GM21528 (cell line): ENCODE data around the gene FKBP11.

Source experiments
- ATAC-seq: cut with Tn5 transposase; IDR thresholded peaks from one replicate; pipeline ENCODE4 v1.9.1; 2021; ENCODE audit warnings: mild to moderate bottlenecking, moderate library complexity; ENCODE audit not compliant: unreplicated experiment, low FRiP score

Gene FKBP11

DNA sequence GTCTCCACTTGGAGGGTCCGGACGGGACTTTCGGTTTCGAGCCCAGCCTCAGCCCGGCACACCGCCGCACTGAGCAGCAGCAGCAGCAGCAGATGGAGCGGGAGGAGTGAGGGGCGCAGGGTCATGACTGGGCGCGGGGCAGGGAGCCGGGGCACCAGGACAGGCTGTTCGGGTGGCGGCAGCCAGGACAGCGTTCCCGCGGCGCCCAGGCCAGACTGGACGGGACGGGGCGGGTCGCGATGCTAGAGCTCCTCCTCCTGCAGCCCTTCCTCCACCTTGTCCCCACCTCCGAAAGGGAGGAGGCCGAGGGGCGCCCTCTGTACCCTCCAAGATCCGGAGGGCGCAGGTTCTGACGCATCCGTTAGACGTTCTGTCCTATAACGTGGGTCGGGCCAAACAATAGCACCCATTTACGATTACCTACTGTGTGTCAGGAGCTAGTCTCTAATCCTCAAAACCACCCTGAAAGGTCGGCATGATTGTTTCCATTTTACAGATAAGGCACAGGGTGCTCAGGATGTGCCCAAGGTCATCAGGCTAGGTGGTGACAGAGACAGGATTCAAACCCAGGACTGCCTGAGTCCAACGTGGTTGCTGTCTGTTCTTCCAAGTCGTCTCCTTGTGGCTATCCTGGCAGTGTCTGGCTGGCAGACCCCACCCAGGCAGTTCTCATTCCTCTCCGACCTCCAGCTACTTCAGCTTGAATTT, at the start of gene FKBP11:
FKBP11 (minus strand) TSS at position 189 of the 708 bp plus-strand sequence; CDS start at position 125, 64 bp downstream.
- peak; percentile 76 for ATAC-seq

DNA sequence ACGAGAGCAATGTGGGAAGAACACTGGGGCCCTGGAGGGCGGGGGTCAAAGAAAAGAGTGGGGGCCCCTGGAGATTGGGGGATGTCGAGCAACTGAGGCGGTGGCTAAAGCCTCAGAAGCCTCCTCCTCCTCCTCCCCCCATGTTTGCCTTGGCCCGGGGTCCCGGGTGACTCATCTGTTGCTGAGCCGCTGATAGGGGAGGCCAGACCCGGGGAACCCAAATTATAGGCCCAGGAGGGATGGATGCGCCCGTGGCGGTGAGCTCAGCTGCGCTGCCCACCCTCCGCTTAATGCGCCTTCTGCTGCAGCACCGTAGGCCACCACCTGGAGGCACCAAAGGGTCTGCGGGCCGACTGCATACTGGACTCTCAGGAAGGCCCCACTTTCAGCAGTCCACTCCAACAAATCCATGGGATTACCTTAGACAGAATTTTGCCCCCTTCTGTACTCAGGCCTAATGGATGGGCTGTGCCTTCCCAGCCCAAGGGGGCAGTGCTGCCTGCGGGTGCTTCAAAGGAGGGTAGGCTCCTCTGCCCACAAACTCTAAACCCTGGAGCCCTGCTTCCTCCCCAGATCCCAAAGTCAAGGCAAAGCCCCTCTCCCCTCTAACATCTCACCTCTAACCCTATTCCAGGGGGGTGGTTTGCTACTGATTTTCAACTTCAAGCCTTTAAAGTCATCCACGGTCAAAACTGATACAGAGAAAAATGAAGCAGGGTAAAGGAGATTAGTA, 48.8 kb upstream of the FKBP11 start:
- ATAC-seq = no peak

DNA sequence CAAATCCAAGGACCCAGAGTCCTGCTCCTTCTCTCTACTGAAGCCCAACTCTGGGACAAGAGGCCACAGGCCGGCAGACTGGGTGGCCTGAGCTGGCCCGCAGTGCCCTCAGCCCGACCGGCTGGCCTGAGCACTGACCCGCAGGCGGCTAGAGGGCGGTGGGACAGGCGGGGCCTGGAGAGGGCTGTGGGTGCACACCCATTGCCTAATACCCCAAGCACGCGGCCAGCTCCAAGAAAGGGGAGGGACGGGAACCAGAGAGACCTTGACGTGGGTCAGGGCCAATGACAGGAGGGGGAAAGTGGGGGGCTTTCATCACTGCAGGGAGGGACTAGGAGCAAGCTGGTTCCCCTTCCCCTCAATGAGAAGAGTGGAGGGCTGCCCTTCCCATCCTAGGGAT, 48.2 kb upstream of the FKBP11 start:
- ATAC-seq = no peak

DNA sequence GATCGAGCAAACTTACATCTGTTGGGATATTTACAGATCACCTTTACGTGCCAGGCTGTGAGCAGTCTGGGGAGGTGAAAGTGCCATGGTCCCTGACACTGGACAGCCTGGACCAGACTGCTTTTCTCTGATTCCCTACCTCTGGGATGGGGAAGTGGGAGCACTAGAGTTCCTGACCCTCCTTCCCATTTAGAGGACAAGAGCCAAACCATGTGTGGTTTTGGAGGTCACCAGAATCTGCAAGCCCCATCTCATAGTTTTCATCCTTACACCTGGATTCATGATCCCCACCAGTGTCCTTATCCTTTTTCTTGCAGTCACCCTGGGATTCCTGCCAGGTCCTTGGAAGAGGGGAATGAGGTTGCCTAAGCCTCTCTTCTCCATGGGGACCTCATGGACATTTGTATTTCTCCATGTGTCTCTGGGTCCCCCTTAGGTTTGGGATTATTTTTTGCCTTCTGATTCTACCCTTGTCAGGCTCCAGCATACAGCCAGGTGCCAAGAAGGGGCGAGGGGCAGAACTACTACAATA, 47.7 kb upstream of the FKBP11 start:
- no peak for ATAC-seq

DNA sequence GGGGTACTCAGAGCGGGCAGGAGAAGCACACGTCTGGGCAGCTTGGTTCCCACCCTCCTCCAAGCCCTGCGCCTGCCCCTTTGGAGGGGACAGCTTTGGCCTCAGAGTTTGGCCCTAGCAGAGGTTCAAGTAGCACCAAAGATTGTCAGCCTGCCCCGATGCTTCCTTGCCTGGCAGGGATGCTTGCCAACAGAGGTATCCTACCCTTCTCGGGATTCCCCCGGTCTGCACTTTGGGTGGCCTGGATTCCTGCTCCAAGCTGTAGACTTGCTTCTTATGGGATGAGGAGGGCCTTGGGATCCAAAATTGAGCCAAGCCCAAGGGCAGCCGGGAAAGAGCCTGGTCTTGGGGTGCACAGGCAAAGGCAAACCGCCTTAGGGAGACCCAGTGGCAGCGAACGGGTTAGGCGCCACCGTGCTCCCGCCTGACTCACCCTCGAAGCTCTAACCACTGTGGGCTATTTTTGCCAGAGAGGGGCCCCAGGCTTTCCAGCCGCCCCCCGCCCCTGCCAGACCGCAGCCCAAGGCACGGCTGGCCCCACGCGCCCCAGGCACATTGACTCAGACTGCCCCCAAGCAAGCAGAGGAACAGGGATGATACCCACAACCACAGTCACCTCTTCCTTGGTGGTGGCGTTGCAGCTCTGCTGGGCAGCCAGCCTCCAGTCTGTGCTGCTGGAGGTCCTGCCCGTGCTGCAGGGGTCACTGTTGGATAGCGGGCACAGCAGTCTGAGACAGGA, 47.1 kb upstream of the FKBP11 start:
- ATAC-seq = no peak

DNA sequence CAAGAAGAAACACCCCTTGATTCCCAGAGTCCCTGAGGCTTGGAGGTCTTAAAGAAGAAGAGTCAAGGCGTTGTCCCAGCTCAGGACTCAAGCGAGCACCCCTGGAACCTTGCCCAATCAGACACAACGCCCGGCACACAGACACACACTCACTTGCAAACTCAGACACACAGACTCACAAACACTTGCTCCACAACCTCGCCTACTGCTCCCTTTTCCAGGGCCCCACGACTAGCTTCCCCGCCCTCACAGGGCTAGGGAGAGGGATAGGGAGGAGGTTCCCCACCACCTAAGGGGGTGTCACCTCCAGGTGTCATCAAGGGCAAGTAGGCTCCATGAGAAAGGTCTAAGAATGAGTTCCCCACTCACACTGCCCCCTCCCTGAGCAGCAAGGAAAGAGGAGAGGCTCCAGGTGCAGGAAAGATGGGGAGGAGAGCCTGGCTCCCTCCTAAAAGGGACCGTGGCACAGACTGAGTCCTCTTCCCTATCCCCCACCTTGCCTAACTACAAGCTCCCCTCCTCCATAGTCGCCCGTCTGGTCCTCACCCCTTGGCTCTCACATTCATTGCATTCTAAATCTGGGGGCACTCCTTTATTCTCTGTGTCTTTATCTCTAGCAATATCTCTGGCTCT, 45.5 kb upstream of the FKBP11 start:
- ATAC-seq = no peak

DNA sequence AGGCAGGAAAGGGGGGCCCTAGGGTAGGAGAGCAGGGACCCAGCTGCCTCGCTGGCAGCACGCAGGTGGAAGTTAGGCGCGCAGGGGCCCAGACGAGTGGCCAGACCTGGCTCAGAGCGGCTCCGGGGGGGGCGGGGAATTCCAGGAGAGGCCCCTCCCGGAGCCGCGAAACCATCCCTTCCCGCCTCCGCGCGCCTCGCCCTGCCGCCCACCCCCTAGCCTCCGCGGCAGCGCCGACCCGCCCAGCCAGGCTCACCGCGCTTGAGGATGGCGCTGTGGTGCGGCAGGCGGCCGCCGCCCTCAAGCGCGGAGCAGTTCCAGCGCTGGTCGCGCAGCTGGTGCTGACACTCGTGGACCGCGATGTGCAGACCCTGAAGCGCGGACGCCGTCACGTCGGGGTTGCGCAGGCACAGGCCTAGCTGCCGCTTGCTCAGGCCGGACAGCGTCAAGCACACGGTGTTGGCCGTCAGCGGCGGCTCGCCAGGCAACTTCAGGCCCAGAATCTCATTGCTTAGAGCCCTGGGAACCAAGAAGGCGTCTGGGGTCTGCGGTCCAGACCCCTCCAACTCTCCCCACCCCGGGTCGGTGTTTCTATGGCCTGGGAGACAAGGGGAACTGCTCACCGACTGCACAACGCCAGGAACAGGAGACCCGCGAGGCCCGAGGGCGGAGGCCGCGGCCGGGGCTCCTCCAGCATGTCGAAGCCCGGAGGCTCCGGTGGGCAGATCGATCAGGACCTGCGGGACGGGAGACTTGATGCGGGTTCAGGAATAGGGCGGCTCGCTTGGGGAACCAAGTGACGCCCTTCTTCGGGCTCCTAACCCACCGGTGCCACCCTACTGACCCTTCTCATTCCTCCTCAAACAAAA, 44.8 kb upstream of the FKBP11 start:
- ATAC-seq = no peak

DNA sequence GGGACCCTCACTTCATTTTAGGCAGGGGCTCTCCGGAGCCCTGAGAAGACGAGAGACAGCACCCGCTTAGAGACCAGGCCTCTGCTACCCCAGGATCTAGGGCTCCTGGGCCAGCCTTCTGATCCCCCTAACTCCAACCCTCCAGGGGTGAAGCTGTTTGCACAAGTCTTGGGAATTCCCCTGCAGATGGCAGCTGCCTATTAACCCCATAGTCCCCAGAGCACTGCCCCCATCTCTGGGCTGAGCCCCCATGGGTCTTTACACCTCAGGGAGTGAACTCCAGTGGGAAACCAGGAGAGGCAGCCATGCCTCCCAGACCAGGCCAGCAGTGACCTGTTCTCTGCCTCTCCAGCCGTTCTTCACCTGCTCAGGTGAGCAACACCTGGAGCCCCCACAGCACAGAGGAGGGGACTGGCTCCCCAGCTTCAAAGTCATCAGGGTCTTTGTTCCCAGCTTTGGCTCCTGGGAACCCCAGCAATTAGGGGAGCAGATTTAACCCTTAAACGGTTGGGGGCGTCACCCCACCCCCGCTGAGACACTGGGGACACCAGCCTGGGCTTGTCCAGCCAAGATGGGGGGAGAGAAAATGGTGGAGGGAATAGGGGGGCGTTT, 44.0 kb upstream of the FKBP11 start:
- ATAC-seq = no peak

DNA sequence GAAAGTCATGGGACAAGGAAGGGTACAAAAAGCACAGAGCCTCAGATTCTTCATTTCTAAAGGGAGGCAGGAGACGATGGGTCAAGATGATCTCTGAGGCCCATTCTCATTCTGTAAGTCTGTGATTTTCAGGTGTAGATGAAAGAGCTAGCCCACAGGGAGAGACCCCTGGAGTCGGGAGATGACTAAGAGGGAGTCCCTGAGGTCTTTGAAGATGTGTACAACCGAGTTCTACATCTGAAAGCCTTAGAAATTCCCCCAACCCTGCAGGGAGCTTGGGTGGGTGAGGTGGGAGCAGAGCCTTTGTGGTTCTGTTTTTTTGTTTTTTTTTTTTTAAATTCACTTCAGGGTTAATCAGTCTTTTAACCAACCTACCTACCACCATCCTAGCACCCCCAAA, 43.2 kb upstream of the FKBP11 start:
- ATAC-seq = no peak

DNA sequence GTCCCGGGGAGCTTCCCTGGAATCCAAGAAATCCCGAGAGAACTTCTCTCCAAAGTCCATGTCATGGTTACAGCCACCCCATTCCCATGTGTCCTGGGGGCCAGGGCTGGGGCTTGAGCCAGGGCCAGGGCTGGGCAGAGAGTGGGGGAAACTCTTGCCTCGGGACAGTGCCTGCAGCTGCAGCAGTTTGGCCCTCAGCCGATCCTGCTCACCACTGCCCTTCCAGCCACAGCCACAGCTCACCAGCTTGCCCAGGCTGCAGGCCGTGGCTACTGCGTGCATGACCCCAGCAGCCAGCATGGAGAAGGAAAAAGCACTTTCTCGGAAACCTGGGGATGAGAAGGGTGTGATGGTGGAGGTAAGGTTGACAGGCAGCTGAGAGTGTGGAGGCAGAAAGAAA, 42.7 kb upstream of the FKBP11 start:
- no peak for ATAC-seq

DNA sequence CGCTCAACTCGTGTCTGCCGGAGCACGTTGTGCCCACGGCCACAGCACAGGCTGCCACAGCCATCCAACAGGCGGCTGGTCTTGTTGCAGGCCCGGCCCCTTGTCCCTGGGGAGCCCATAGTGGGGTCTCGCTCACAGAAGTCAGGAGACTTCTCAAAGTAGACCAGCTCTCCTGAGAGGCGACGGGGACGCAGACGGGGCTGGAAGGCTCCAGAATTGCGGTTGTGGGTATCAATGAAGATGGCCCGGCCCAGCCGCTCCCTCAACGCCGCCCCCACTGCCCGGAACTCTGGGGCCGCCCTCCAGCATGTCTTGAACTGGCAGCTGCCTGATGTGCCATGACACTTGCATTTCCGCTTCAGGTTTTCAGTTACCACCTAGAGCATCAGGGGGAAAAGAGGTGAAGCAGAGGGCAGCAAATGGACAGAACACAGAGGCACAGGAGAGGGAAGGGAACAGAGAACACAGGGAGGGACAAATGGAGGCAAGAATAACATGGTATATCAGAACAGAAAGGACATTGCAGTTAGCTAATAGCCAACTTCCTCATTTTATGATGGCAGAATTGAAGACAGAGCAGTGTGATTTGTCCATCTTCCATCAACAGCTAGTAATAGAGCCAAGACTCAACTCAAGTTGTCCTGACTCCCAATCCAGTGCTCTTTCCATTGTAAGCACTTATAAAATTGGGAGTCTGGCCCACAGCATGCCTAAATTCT, 41.0 kb upstream of the FKBP11 start:
- no peak for ATAC-seq

DNA sequence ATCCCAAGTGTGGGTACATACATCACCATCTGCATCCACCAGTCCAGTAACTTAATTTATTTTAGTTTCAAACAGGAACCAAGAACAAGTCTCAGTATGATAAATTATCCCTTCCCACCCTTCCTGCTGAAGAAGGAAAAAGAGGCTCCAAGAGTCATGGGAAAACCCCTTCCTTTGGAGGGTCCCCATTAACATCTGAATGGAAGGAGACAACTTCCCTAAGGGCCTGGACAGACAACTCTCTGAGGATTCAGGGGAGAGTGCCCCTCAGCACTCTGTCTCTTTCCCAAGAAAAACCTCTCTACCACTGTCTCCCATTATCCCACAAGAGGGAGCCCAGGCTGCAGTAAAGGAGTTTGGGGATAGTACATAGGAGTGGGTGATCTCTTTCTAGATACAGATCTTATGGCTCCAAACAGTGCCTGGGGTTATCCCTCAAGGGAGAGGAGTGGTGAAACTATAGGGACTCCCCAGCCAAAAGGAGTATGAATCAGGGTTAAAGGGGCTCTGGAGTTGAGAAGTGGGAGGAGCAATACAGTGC, 40.1 kb upstream of the FKBP11 start:
- no peak for ATAC-seq

DNA sequence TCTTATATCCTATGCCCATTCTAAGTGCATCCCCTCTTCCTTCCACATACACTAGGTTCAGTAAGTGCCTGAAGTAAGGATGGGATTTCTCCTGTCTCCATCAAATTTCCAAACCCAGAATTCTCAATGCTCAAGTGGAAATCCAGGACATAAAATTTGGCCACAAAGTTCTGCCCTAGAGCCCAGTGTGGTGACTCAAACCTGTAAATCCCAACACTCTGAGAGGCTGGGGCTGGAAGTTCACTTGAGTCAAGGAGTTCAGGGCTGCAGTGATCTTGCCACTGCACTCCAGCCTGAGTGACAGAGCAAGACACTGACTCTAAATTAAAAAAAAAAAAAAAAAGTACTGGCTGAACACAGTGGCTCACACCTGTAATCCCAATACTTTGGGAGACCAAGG, 36.5 kb upstream of the FKBP11 start:
- ATAC-seq = no peak

DNA sequence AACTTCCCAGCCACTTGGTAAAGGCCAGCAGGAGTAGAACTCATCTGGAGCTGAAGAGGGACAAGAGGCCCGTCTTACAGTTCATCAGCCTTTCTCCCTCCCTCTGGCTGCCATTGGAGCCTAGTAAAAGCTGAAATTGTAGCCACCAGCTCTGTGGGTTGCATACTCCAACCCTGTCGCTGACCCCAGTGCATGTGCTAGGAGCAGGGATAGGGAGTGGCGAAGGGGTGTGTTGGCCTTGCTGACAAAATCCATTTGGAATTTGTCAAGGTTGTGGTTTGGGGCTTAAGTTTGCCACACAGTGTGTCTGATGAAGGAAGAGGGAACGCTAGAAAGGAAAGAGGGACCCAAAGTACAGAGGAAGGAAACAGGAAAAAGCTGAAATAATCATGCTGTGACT, 36.0 kb upstream of the FKBP11 start:
- ATAC-seq = no peak

DNA sequence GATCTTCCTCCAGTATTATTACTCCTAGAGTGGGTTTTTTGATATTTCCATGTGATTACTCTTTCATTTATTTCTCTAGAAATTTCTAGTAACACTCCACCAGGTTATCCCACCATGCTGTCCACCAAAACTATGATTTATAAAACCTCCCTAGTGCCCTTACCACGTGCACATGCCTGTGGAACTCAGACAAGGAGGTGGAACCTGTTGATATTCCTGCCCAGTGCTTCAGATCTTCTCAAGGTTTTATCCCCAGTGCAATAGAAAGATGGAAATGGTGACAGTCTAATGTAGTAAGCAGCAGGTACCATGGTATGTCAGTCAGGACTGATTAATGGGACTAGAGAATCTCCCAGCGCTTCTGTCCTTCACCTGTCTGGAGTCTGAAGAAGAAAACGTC, 35.5 kb upstream of the FKBP11 start:
- ATAC-seq = no peak

DNA sequence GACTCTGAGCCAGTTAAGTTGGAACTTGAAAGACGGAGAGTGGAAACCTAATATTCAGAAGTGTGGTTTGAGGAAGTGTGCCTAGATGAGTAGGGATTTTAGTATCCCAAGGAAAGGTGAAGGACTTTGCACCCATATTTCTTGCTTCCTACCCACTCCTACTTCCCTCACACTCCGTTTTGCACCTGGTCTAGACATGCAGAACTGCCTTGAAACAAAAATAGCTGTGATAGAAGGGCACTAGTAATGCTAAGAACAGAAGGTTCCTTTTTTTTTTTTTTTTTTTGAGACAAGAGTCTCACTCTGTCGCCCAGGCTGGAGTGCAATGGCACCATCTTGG, 32.7 kb upstream of the FKBP11 start:
- ATAC-seq = no peak

DNA sequence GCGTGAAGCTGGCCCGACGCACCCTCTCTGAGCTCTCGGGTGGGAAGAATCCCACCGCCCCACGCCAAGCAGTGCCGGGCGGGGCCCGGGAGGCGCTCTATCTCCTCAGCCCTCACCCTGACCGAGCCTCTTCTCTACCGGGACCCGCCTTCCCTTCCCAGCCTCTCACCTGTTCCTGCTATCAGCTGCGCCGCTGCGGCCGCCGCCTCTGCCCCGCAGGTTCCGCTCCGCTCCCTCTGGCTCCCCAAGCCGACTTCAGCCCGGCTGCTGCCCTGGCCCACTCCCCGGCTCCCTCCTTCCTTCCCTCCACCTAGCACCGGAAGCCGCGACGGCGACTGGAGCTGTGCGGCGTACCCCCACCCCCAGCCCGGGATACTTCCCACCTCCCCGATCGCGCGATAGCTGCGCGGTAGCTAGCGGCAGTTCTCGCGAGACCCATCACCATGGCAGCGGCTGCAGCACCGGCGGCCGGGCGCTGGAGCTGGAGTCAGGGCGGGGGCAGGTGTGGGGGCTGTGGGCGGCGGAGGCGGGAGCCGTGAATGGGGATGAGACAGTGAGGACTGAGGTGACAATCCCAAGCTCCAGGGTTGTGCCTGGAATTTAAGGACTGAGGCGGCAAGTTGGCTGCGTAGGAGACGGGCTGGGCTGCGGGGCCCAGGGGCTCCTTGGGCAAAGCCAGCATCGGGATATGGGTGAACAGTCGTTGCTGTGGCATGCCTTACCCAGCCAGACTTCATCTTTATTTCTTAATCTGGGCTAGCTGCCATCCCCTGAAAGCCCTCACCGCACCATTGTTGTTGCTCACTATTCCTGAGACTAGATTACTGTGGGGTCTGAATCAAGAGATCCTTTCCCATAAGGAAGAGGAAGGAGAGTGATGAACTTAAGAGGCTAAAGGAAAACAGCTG, 32.1 kb upstream of the FKBP11 start, which contains the start of gene ARF3:
ARF3 (minus strand) TSS at position 347 of the 908 bp plus-strand sequence. CDS start 16,392 bp downstream, outside the sequence.
- ATAC-seq = peak; percentile 84
